Stimulated activated naive CD4-positive, alpha-beta T cell treated with Interleukin-2 at 50 U/mL for 16 hours (primary cell): ENCODE results near the gene IGSF9B.

ENCODE experiments used
- DNase-seq: peaks from one replicate; lab custom pipeline; 2025; lab: John Stamatoyannopoulos, UW

The IGSF9B gene

GRCh38 chr11:133898770-133899115 lies 58.0 kb downstream of the IGSF9B start:
- DNase-seq, result no peak

- DNase-seq, result no peak
These were observed 58.6 kb downstream of the IGSF9B start for GRCh38 chr11:133898031-133898769.

GRCh38 chr11:133897331-133897650 lies 59.5 kb downstream of the IGSF9B start:
- no peak for DNase-seq

- no peak for DNase-seq
These were observed 60.0 kb downstream of the IGSF9B start for GRCh38 chr11:133896642-133897330.

- no peak for DNase-seq
These were observed 60.7 kb downstream of the IGSF9B start for GRCh38 chr11:133896028-133896427.

- no peak for DNase-seq
These were observed 61.2 kb downstream of the IGSF9B start for GRCh38 chr11:133895551-133895950.

- no peak for DNase-seq
These were observed 61.7 kb downstream of the IGSF9B start for GRCh38 chr11:133895061-133895479.

GRCh38 chr11:133893381-133893780 lies 63.4 kb downstream of the IGSF9B start:
- no peak for DNase-seq

- no peak for DNase-seq
These were observed 64.0 kb downstream of the IGSF9B start for GRCh38 chr11:133892584-133893380.

GRCh38 chr11:133892126-133892525 lies 64.6 kb downstream of the IGSF9B start:
- no peak for DNase-seq

GRCh38 chr11:133889893-133890292 lies 66.9 kb downstream of the IGSF9B start:
- DNase-seq, result no peak

GRCh38 chr11:133889188-133889587 lies 67.6 kb downstream of the IGSF9B start:
- no peak for DNase-seq

- no peak for DNase-seq
These were observed 69.0 kb downstream of the IGSF9B start for GRCh38 chr11:133887692-133888332.

GRCh38 chr11:133886029-133886428 lies 70.7 kb downstream of the IGSF9B start:
- DNase-seq, result no peak

- DNase-seq, result no peak
These were observed 84.6 kb downstream of the IGSF9B start for GRCh38 chr11:133872160-133872559.

- no peak for DNase-seq
These were observed 89.3 kb downstream of the IGSF9B start for GRCh38 chr11:133867456-133867855.

GRCh38 chr11:133865466-133865865 lies 91.3 kb downstream of the IGSF9B start:
- no peak for DNase-seq

GRCh38 chr11:133864756-133865155 lies 92.0 kb downstream of the IGSF9B start:
- no peak for DNase-seq

GRCh38 chr11:133860151-133860550 lies 96.6 kb downstream of the IGSF9B start:
- no peak for DNase-seq
